Neural cell (in vitro differentiated cells): ENCODE results near the gene BPIFB4. TPM values are rescaled to one million over a fixed set of nuclear protein-coding genes. Genes with fewer than 3 reads are reported as not detected.

Source experiments
- H2AFZ ChIP-seq: fragments of 200-600, 300-800 bp; sonication (generic), shearing (Covaris generic); 2 replicates; pipeline ENCODE4 v1.6.0; 2014; ENCODE audit warnings: low read depth, mild to moderate bottlenecking, antibody characterized with exemption, low read length, moderate library complexity
- H3F3A ChIP-seq: fragments of 200-600 bp; shearing (Covaris generic); 2 replicates; pipeline ENCODE4 v1.6.1; 2016; ENCODE audit warnings: mild to moderate bottlenecking, moderate library complexity, mixed read lengths, antibody characterized with exemption, low read length; ENCODE audit not compliant: insufficient read depth, poor library complexity, severe bottlenecking
- H3K27ac ChIP-seq: fragments of 200-600, 300-800 bp; sonication (generic), shearing (Covaris generic); 2 replicates; pipeline ENCODE4 v1.5.1; 2014; ENCODE audit warnings: mild to moderate bottlenecking, low read length, moderate library complexity
- H3K27me3 ChIP-seq: fragments of 300-800, 200-600 bp; sonication (generic), shearing (Covaris generic); 2 replicates; pipeline ENCODE4 v1.6.0; 2014; ENCODE audit warnings: mild to moderate bottlenecking, low read depth, low read length, moderate library complexity; ENCODE audit not compliant: insufficient read depth
- H3K36me3 ChIP-seq: fragments of 300-800, 200-600 bp; sonication (generic), shearing (Covaris generic); 2 replicates; pipeline ENCODE4 v1.5.1; 2014; ENCODE audit warnings: mild to moderate bottlenecking, antibody characterized with exemption, low read length, moderate library complexity; ENCODE audit not compliant: insufficient read depth
- H3K4me2 ChIP-seq: fragments of 300-800, 200-600 bp; sonication (generic), shearing (Covaris generic); 2 replicates; pipeline ENCODE4 v1.6.0; 2014; ENCODE audit warnings: mild to moderate bottlenecking, low read length
- H3K4me3 ChIP-seq: fragments of 300-800, 200-600 bp; sonication (generic), shearing (Covaris generic); 2 replicates; pipeline ENCODE4 v1.5.1; 2014; ENCODE audit warnings: mild to moderate bottlenecking, low read length, moderate library complexity
- H3K79me2 ChIP-seq: fragments of 200-600 bp; shearing (Covaris generic); replicated peaks from 2 replicates; pipeline ENCODE4 v1.6.0; 2014; ENCODE audit warnings: mild to moderate bottlenecking, low read length, moderate library complexity; ENCODE audit not compliant: insufficient read depth
- H3K9ac ChIP-seq: fragments of 300-800, 200-600 bp; sonication (generic), shearing (Covaris generic); 2 replicates; pipeline ENCODE4 v1.6.1; 2016; ENCODE audit warnings: mild to moderate bottlenecking, low read length, mixed read lengths
- H3K9me2 ChIP-seq: fragments of 200-600 bp; shearing (Covaris generic); 2 replicates; pipeline ENCODE4 v1.6.1; 2016; ENCODE audit warnings: mild to moderate bottlenecking, low read length, mixed read lengths; ENCODE audit not compliant: insufficient read depth
- H3K9me3 ChIP-seq: fragments of 200-600, 300-800 bp; sonication (generic), shearing (Covaris generic); 2 replicates; pipeline ENCODE4 v1.6.1; 2016; ENCODE audit warnings: mild to moderate bottlenecking, mixed run types, low read length, moderate library complexity, mixed read lengths
- H4K20me1 ChIP-seq: fragments of 200-600 bp; shearing (Covaris generic); 2 replicates; pipeline ENCODE4 v1.6.1; 2016; ENCODE audit warnings: mild to moderate bottlenecking, mixed run types; ENCODE audit not compliant: insufficient read depth
- CTCF ChIP-seq: fragments of 450-650 bp; IDR thresholded peaks from 2 replicates; pipeline ENCODE4 v1.5.1; 2014; ENCODE audit warnings: antibody characterized with exemption, mild to moderate bottlenecking, moderate library complexity; ENCODE audit not compliant: poor library complexity, severe bottlenecking
- EP300 ChIP-seq: fragments of 450-650 bp; conservative IDR thresholded peaks from 2 replicates; pipeline ENCODE4 v1.6.1; 2014; ENCODE audit warnings: antibody characterized with exemption, mild to moderate bottlenecking, moderate library complexity; ENCODE audit not compliant: poor library complexity, severe bottlenecking
- MXI1 ChIP-seq: fragments of 450-650 bp; conservative IDR thresholded peaks from 2 replicates; pipeline ENCODE4 v1.6.1; 2014; ENCODE audit warnings: antibody characterized with exemption, mild to moderate bottlenecking; ENCODE audit not compliant: poor library complexity, severe bottlenecking
- POLR2AphosphoS5 ChIP-seq: IDR thresholded peaks from 2 replicates; pipeline ENCODE4 v1.6.1; 2012
- RAD21 ChIP-seq: fragments of 450-650 bp; conservative IDR thresholded peaks from 2 replicates; pipeline ENCODE4 v1.6.1; 2014; ENCODE audit warnings: antibody characterized with exemption, mild to moderate bottlenecking, moderate library complexity
- REST ChIP-seq: IDR thresholded peaks from 2 replicates; pipeline ENCODE4 v1.6.1; 2012; ENCODE audit warnings: borderline replicate concordance
- SMC3 ChIP-seq: fragments of 450-650 bp; conservative IDR thresholded peaks from 2 replicates; pipeline ENCODE4 v1.6.1; 2014; ENCODE audit warnings: antibody characterized with exemption, mild to moderate bottlenecking, moderate library complexity; ENCODE audit not compliant: poor library complexity
- TAF1 ChIP-seq: IDR thresholded peaks from 2 replicates; pipeline ENCODE4 v1.6.1; 2012; ENCODE audit warnings: low read depth
- polyA plus RNA-seq: library from polyadenylated mRNA; depleted of rRNA; stranded (reverse); fragments of >200 nt; gene quantifications from 2 replicates; pipeline ENCODE4 v1.2.3, GENCODE V29; 2014

The BPIFB4 gene
- polyA plus RNA-seq, 1 donor from 2014 or later = not detected

- H4K20me1 ChIP-seq = no peaks in the 10 kb centered on the region
- no peaks in the 10 kb centered on the region for H3K9me2 ChIP-seq
- no peaks in the 10 kb centered on the region for H3K9me3 ChIP-seq
- H3K79me2 ChIP-seq = no peaks in the 10 kb centered on the region
- TF ChIP-seq CTCF = no peak
- no peaks in the 10 kb centered on the region for H3K27me3 ChIP-seq
- no peak overlapping the region for H3K27ac ChIP-seq
- no peak overlapping the region for H3K4me2 ChIP-seq
- no peak overlapping the region for H3K9ac ChIP-seq
- H3K36me3 ChIP-seq = no peaks in the 10 kb centered on the region
- no peaks in the 10 kb centered on the region for H3F3A ChIP-seq
- no peak overlapping the region for H3K4me3 ChIP-seq
- no peak overlapping the region for H2AFZ ChIP-seq
These were observed 8.2 kb upstream of the BPIFB4 start for GRCh38 chr20:33071198-33071597.

- H2AFZ ChIP-seq = no peak overlapping the region
- H3K4me2 ChIP-seq = no peak overlapping the region
- no peak overlapping the region for H3K27ac ChIP-seq
- no peaks in the 10 kb centered on the region for H4K20me1 ChIP-seq
- H3K79me2 ChIP-seq = no peaks in the 10 kb centered on the region
- no peaks in the 10 kb centered on the region for H3K9me2 ChIP-seq
- H3K36me3 ChIP-seq = no peaks in the 10 kb centered on the region
- no peaks in the 10 kb centered on the region for H3K9me3 ChIP-seq
- H3K4me3 ChIP-seq = no peak overlapping the region
- H3K27me3 ChIP-seq = no peaks in the 10 kb centered on the region
- H3F3A ChIP-seq = no peaks in the 10 kb centered on the region
- no peak overlapping the region for H3K9ac ChIP-seq
- no peak for TF ChIP-seq RAD21
- no peak for TF ChIP-seq EP300
- no peak for TF ChIP-seq CTCF
- TF ChIP-seq REST = no peak
These were observed 7.1 kb upstream of the BPIFB4 start for GRCh38 chr20:33072362-33072761.

- Histone ChIP-seq H3K27ac (no peak overlapping the region), H3K9me3 (no peaks in the 10 kb centered on the region), H3K4me3 (no peak overlapping the region), H3K36me3 (no peaks in the 10 kb centered on the region), H3K9me2 (no peaks in the 10 kb centered on the region), H3K79me2 (no peaks in the 10 kb centered on the region), H3K9ac (no peak overlapping the region), H4K20me1 (no peaks in the 10 kb centered on the region), H2AFZ (no peak overlapping the region), H3K4me2 (no peak overlapping the region), H3F3A (no peaks in the 10 kb centered on the region), H3K27me3 (no peaks in the 10 kb centered on the region)
- TF ChIP-seq EP300 (no peak), MXI1 (no peak), REST (no peak), RAD21 (no peak), POLR2AphosphoS5 (no peak), SMC3 (no peak), TAF1 (no peak), CTCF (no peak)
These were observed 6.6 kb upstream of the BPIFB4 start for GRCh38 chr20:33072813-33073212.
